ACC112 (cell line): ENCODE results near the gene KLHL33.
"Not testable (repeated sequence)": the region's sequence is repeated elsewhere in the genome, so short reads cannot be mapped to it uniquely, and the experiment has no call there.

Experiments used
- H2AFZ ChIP-seq: fragments of 200-600 bp; sonication (generic); one replicate; pipeline ENCODE4 v1.6.0; 2017; ENCODE audit warnings: antibody characterized with exemption, low read length; ENCODE audit not compliant: unreplicated experiment
- H3K27ac ChIP-seq: fragments of 200-600 bp; sonication (generic); 2 replicates; pipeline ENCODE4 v1.5.1; 2014; ENCODE audit warnings: low read depth, mild to moderate bottlenecking, antibody characterized with exemption, low read length, moderate library complexity
- H3K27me3 ChIP-seq: fragments of 200-600 bp; sonication (generic); 2 replicates; pipeline ENCODE4 v1.6.1; 2014; ENCODE audit warnings: mild to moderate bottlenecking, antibody characterized with exemption, low read length, moderate library complexity, mixed read lengths; ENCODE audit not compliant: insufficient read depth
- H3K36me3 ChIP-seq: fragments of 200-600 bp; sonication (generic); 2 replicates; pipeline ENCODE4 v1.6.1; 2016; ENCODE audit warnings: mild to moderate bottlenecking, antibody characterized with exemption, low read length, moderate library complexity, mixed read lengths; ENCODE audit not compliant: insufficient read depth
- H3K4me1 ChIP-seq: fragments of 200-600 bp; sonication (generic); one replicate; pipeline ENCODE4 v1.6.1; 2016; ENCODE audit warnings: low read length, mixed read lengths; ENCODE audit not compliant: insufficient read depth, unreplicated experiment, control insufficient read depth
- H3K4me3 ChIP-seq: fragments of 200-600 bp; sonication (generic); 2 replicates; pipeline ENCODE4 v1.5.1; 2014; ENCODE audit warnings: mild to moderate bottlenecking, low read depth, low read length
- H3K79me2 ChIP-seq: fragments of 200-600 bp; sonication (generic); one replicate; pipeline ENCODE4 v1.6.0; 2016; ENCODE audit warnings: low read length; ENCODE audit not compliant: control insufficient read depth, unreplicated experiment, insufficient read depth

The KLHL33 gene

GRCh38 chr14:20468764-20469241 is 32.8 kb upstream of the KLHL33 start:
- Histone ChIP-seq H3K27ac (peak overlapping the region; percentile 85; the same call in 1 of the 2 replicates), H3K4me1 (peaks cover 27% of the 10 kb centered on the region), H3K4me3 (peak overlapping the region; percentile 91), H3K27me3 (no peaks in the 10 kb centered on the region), H3K36me3 (peaks cover 10% of the 10 kb centered on the region; the same call in 1 of the 2 replicates), H3K79me2 (peaks cover 42% of the 10 kb centered on the region), H2AFZ (peak overlapping the region; percentile 71)

- H3K27me3 ChIP-seq = no peaks in the 10 kb centered on the region
- H3K4me3 ChIP-seq = peak within 1 kb of the TSS; percentile 88
- H3K27ac ChIP-seq = peak within 1 kb of the TSS; percentile 73
- peaks cover 18% of the 10 kb centered on the region; the same call in 1 of the 2 replicates for H3K36me3 ChIP-seq
- H3K4me1 ChIP-seq = peaks cover 27% of the 10 kb centered on the region
- H3K79me2 ChIP-seq = peaks cover 42% of the 10 kb centered on the region
- H2AFZ ChIP-seq = peak within 1 kb of the TSS; percentile 79
These were observed 25.5 kb upstream of the KLHL33 start, which contains the start of gene PIP4P1 for GRCh38 chr14:20461225-20462141. Gene PIP4P1 (minus strand): TSS chr14:20461434. CDS start chr14:20461325, 109 bp downstream.

DNA sequence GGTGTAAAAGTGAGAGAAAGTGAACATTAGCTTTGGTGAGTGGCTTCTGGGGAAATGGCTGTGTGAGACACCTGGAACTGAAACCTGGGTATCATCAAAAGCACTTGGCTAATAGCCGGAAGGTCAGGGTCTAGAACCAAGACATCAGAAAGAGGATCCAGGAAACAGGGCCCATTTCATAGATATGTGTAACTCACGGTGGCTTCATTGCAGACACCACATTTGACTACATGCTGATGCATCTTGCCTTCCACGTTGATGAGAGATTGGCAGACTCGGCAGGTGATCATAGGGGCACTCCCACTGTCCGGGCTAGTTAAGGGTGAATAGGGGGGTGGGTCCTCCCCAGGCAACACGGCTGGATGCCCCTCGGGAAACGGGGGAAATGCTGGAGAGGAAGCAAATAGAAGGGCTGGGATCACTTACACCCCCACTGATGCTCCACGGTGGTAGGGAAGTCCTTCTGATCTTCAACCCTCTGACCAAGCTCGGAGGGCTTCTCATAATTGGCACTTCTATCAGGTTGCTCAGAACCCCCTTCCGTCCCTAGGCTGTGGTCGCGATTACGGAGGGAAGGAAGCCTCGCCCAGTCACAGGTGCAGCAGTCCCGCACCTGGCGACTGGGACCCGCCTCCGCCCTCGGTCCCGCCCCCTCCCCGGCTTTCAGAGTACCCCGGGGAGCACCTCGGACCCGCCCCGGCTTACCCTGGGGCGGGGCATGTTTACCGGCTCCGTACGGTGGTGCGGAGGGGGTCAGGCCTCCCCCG is 24.7 kb upstream of the KLHL33 start:
- Histone ChIP-seq H3K27me3 (no peaks in the 10 kb centered on the region), H3K27ac (peak overlapping the region; percentile 66), H2AFZ (peak overlapping the region; percentile 79), H3K4me3 (peak overlapping the region; percentile 88), H3K36me3 (peaks cover 18% of the 10 kb centered on the region; the same call in 1 of the 2 replicates), H3K79me2 (peaks cover 50% of the 10 kb centered on the region), H3K4me1 (peaks cover 30% of the 10 kb centered on the region)

GRCh38 chr14:20458031-20458789 is 22.2 kb upstream of the KLHL33 start:
- Histone ChIP-seq H3K79me2 (peaks cover 61% of the 10 kb centered on the region), H3K4me3 (no peak overlapping the region), H3K27ac (no peak overlapping the region), H2AFZ (no peak overlapping the region), H3K4me1 (peaks cover 33% of the 10 kb centered on the region), H3K27me3 (no peaks in the 10 kb centered on the region), H3K36me3 (peaks cover 18% of the 10 kb centered on the region; the same call in 1 of the 2 replicates)

DNA sequence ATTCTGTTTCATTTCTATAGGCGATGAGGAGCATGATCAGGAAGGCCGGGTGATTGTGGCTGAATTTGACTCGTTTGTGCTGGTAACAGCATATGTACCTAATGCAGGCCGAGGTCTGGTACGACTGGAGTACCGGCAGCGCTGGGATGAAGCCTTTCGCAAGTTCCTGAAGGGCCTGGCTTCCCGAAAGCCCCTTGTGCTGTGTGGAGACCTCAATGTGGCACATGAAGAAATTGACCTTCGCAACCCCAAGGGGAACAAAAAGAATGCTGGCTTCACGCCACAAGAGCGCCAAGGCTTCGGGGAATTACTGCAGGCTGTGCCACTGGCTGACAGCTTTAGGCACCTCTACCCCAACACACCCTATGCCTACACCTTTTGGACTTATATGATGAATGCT is 21.0 kb upstream of the KLHL33 start:
- Histone ChIP-seq H2AFZ (no peak overlapping the region), H3K4me3 (peak overlapping the region; percentile 93), H3K27me3 (no peaks in the 10 kb centered on the region), H3K27ac (peak overlapping the region; percentile 93; the same call in 1 of the 2 replicates), H3K79me2 (peaks cover 64% of the 10 kb centered on the region), H3K4me1 (peaks cover 33% of the 10 kb centered on the region), H3K36me3 (peaks cover 18% of the 10 kb centered on the region; the same call in 1 of the 2 replicates)

DNA sequence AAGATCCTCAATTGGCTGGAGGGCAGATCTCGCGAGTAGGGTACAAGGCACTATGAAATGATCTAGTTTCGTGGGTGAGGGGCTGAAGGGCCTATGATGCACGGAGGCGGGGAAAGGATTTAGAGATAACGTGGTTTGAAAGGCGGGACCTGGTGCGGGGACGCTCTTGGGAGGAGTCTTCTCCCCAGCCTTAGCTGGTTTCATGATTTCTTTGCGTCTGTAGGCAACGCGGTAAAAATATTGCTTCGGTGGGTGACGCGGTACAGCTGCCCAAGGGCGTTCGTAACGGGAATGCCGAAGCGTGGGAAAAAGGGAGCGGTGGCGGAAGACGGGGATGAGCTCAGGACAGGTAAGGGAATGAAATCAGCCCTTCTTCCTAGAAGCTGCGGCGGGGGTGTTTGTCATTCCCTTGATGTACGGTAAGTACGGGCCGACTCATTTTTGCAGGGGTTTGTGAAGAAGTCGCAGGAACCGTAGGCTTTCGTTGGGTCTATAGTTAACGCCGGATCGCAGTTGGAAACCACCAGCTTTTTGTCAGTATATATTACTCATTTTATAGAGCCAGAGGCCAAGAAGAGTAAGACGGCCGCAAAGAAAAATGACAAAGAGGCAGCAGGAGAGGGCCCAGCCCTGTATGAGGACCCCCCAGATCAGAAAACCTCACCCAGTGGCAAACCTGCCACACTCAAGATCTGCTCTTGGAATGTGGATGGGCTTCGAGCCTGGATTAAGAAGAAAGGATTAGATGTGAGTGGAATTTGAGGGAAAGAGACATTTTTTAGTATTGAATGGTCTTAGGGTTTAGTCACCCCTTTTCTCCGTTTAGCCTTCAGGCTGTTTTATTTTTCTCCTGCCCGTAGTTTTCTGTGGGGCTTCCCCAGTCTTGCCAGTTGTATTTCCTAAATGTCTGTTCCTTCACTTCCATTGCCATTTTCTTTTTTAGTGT is 19.7 kb upstream of the KLHL33 start:
- Histone ChIP-seq H2AFZ (peak overlapping the region; percentile 19), H3K4me3 (peak overlapping the region; percentile 93), H3K36me3 (peaks cover 18% of the 10 kb centered on the region; the same call in 1 of the 2 replicates), H3K4me1 (peaks cover 33% of the 10 kb centered on the region), H3K27me3 (no peaks in the 10 kb centered on the region), H3K79me2 (peaks cover 60% of the 10 kb centered on the region), H3K27ac (peak overlapping the region; percentile 93)

DNA sequence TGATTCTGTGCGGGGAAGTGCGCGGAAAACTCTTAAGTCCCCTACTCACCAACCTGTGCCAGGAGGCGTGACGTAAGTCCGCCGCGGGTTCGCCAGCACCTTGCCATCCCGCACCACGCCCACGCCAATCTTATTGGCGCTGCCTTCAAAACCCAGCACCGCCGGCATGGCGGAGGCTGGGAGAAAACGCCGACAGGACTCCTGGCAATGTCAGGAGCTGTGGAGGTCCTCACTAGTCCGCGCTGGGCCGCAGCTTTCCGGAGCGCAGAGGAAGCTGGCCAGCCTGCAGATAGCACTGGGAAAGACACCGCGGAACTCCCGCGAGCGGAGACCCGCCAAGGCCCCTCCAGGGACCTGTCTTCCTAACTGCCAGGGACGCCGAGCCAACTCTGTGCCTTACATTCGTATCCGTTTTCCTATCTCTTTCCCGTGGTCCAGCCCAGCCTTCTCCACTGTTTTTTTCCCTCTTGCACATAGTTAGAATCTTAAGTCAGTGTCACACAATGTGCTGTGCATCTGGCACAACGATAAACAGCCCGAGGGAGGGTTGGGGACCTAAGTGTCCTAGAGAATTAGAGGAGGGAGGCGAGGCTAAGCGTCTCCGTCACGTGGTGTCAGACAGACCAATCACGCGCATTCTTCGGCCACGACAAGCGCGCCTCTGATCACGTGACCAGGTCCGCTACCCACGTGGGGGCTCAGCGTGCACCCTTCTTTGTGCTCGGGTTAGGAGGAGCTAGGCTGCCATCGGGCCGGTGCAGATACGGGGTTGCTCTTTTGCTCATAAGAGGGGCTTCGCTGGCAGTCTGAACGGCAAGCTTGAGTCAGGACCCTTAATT is 18.8 kb upstream of the KLHL33 start, which contains the start of the genes APEX1 and OSGEP:
Gene APEX1, plus strand, starts transcription at position 711 of the 839 bp plus-strand sequence. CDS start 420 bp downstream, outside the sequence.
Gene OSGEP, minus strand, starts transcription at position 297 of the 839 bp plus-strand sequence. Its CDS starts 129 bp downstream, at position 168.
- H3K4me1 ChIP-seq = peaks cover 26% of the 10 kb centered on the region
- no peaks in the 10 kb centered on the region for H3K27me3 ChIP-seq
- H3K79me2 ChIP-seq = peaks cover 51% of the 10 kb centered on the region
- H3K27ac ChIP-seq = peak within 1 kb of the TSS; percentile 93
- H3K4me3 ChIP-seq = peak within 1 kb of the TSS; percentile 93
- peak within 1 kb of the TSS; percentile 90 for H2AFZ ChIP-seq
- H3K36me3 ChIP-seq = peaks cover 25% of the 10 kb centered on the region; the same call in 1 of the 2 replicates

- H3K4me3 ChIP-seq, H3K27ac ChIP-seq, H3K27me3 ChIP-seq, H2AFZ ChIP-seq: not testable (repeated sequence)
- Histone ChIP-seq H3K36me3 (peaks cover 33% of the 10 kb centered on the region; the same call in 1 of the 2 replicates), H3K4me1 (peaks cover 18% of the 10 kb centered on the region), H3K79me2 (peaks cover 36% of the 10 kb centered on the region)
These were observed 16.9 kb upstream of the KLHL33 start for GRCh38 chr14:20452831-20453230.
